Measurements from ENCODE around the gene APLNR. TPM values are rescaled to one million over a fixed set of nuclear protein-coding genes. Genes with fewer than 3 reads are reported as not detected.

Gene APLNR
- total RNA-seq, 1 experiment from 2014 or later = not detected

- no peak overlapping the region for H3K4me2 ChIP-seq (ENCODE audit: low read length)
- H4K20me1 ChIP-seq (ENCODE audit: insufficient read depth) = no peaks in the 10 kb centered on the region
- peaks cover 65% of the 10 kb centered on the region for H3K27me3 ChIP-seq (ENCODE audit: insufficient read depth, low read length)
- H3K9me3 ChIP-seq (ENCODE audit: control insufficient read depth in 1 of 2, insufficient read depth in 1 of 2, low read depth in 1 of 2, low read length in 2 of 2) = no peaks in the 10 kb centered on the region
- DNase-seq (ENCODE audit: low read depth, low spot score) (no peak), ATAC-seq (no peak)
- no peak overlapping the region for H2AFZ ChIP-seq (ENCODE audit: low read depth, low read length, poor library complexity, severe bottlenecking)
- H3K9ac ChIP-seq (ENCODE audit: low read length) = no peak overlapping the region
- no peaks in the 10 kb centered on the region for H3K4me1 ChIP-seq (ENCODE audit: control insufficient read depth in 1 of 2, insufficient read depth in 2 of 2, low read length in 2 of 2)
- intact Hi-C loops (cut with micrococcal nuclease) = no loop called here
- H3K79me2 ChIP-seq (ENCODE audit: insufficient read depth, low read length) = no peaks in the 10 kb centered on the region
- ChIA-PET CTCF (interaction anchor here (0.6 kb wide), 1 partner anchor 20 kb away, joined by 3 read pairs; no protein-coding TSS in a partner anchor), POLR2A (no interaction called here), RAD21 (ENCODE audit: low non-redundant PET in 1 of 2, low total read pairs in 2 of 2, uncharacterized antibody in 2 of 2, unreplicated experiment in 2 of 2) (no interaction called here)
- no peak for TF ChIP-seq CEBPB (IDR thresholded peaks at IDR 0.05; ENCODE audit: low read depth)
- TF ChIP-seq ZNF274 (IDR thresholded peaks at IDR 0.05; ENCODE audit: low read depth, low read length) = no peak
- TF ChIP-seq SRF (IDR thresholded peaks at IDR 0.05; ENCODE audit: low read depth) = no peak
- TF ChIP-seq ZFX (IDR thresholded peaks at IDR 0.05) = no peak
- no peak for TF ChIP-seq ATF3 (IDR thresholded peaks at IDR 0.05)
- no peak for TF ChIP-seq CTCF (IDR thresholded peaks at IDR 0.05 in 2 of 3, conservative IDR thresholded peaks at IDR 0.05 in 1 of 3; ENCODE audit: borderline replicate concordance in 1 of 3, insufficient read depth in 1 of 3, low read depth in 2 of 3, low read length in 2 of 3)
- no peak for TF ChIP-seq FOSL1 (IDR thresholded peaks at IDR 0.05; ENCODE audit: low read depth)
- no peak for TF ChIP-seq SIN3A (IDR thresholded peaks at IDR 0.05; ENCODE audit: low read depth)
- TF ChIP-seq CBX3 (IDR thresholded peaks at IDR 0.05; ENCODE audit: low read depth) = no peak
- TF ChIP-seq ZBTB33 (IDR thresholded peaks at IDR 0.05; ENCODE audit: extremely low read depth, insufficient replicate concordance, low read length) = no peak
- no peak for TF ChIP-seq ELF1 (IDR thresholded peaks at IDR 0.05; ENCODE audit: borderline replicate concordance, low read depth)
- TF ChIP-seq TCF7L2 (IDR thresholded peaks at IDR 0.05; ENCODE audit: borderline replicate concordance, extremely low read depth, insufficient read depth, insufficient read length) = no peak
- TF ChIP-seq POLR2AphosphoS5 (IDR thresholded peaks at IDR 0.05; ENCODE audit: low read depth, low read length) = no peak
- no peak for TF ChIP-seq POLR2A (IDR thresholded peaks at IDR 0.05; ENCODE audit: borderline replicate concordance, extremely low read depth, insufficient read depth, insufficient read length)
- TF ChIP-seq RAD21 (IDR thresholded peaks at IDR 0.05; ENCODE audit: low read depth) = no peak
- no peak for TF ChIP-seq EZH2 (IDR thresholded peaks at IDR 0.05)
- TF ChIP-seq YY1 (IDR thresholded peaks at IDR 0.05; ENCODE audit: extremely low read depth, insufficient replicate concordance, low read depth, low read length) = no peak
- no peak for TF ChIP-seq EGR1 (IDR thresholded peaks at IDR 0.05; ENCODE audit: low read depth)
- TF ChIP-seq REST (IDR thresholded peaks at IDR 0.05; ENCODE audit: low read depth) = no peak
- H3K9me2 ChIP-seq (ENCODE audit: insufficient read depth) = no peaks in the 10 kb centered on the region
- no TSS peak for BruUV-seq (replicated peaks)
- no peak overlapping the region for H3K4me3 ChIP-seq (replicated peaks in 1 of 2; ENCODE audit: low read depth in 1 of 2, low read length in 2 of 2)
- no peaks in the 10 kb centered on the region for H3K36me3 ChIP-seq (ENCODE audit: control insufficient read depth in 1 of 2, insufficient read depth in 2 of 2, low read length in 2 of 2)
- no peak overlapping the region for H3K27ac ChIP-seq (ENCODE audit: low read depth, low read length)
Observed at GRCh38 chr11:57230316-57230715, 6.7 kb downstream of the APLNR start.

Measured in HCT116 (cell line).